Cerebellar cortex (tissue), 1 donor: ENCODE data around the gene PRSS12.
A peak's percentile ranks its signal among the peaks of the same experiment; 100 is the strongest.
"Not testable (repeated sequence)": the region's sequence is repeated elsewhere in the genome, so short reads cannot be mapped to it uniquely, and the experiment has no call there.

Experiments
- DNase-seq: peaks from one replicate; pipeline ENCODE4 v3.0.0-alpha.2; 2015; ENCODE audit warnings: low spot score

Gene PRSS12

DNA sequence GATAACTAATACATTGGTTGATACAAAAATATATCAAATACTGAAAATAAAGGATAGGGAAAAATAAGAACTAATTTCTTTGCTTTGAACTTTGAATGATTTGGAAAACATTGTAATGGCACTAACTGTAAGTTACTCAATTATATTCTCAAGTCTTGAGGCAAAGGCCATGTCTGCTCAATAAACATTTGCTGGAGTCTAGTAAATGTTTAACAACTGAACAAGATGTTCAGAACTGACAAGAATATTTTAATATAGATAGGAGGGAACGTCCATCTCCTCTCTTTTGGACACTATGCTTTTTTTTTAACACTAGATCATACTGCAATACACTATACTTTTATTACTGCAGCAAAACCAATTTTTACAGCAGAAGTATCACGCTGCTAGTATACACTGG, 76.2 kb downstream of the PRSS12 start:
- DNase-seq, result no peak

DNA sequence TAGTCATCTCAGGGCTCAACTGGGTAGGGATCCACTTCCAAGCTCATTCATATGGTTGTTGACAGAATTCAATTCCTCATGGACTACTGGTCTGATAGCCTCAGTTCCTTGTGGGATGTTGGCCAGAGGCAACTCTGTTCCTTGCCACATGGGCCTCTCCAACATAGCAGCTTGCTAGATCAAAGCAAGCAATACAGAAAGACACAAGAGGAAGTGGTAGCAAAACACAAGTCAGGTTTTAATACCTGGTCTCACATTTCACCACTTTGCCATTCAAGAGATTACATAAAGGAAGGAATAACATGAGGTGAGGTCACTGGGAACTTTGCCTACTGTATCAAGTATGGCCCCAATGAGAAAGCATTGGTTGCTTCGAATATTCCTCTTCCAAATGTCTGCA, 79.2 kb downstream of the PRSS12 start:
- no peak for DNase-seq

DNA sequence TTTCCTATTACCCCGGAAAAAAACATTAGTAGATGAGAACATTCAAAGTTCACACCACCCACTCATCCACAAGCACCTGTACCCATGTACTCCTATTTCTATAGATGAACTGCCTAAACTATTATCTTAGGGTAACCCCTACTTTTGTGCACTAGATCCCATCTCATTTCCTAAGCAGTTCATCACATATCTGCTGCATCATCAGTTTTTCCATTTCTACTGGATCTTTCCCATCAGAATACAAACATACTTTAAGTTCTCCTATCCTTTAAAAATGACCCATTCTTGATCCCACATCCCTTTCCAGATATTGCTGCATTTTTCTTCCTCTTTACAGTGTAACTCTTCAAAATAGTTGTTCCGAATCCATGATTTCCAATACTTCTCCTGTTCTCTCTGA, 81.0 kb downstream of the PRSS12 start:
- no peak for DNase-seq

DNA sequence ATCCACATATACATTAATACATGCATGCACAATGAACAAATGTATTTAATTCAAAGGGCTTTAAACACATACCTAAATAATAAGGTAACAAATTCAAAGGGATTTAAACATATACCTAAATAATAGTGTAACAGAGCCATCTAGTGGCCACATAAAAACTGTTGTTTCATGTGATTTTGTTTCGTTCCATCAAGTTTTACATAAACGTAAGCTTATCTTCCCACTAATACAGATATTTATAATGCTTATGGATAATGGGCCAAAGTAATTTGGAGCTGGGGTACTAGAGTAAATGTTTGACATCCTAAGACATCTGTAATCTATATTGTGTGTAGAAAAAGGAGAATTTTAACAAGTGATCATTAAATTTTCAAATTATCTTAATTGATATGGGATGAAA, 82.3 kb downstream of the PRSS12 start:
- peak; percentile 76 for DNase-seq

GRCh38 chr4:118268780-118269179, 84.0 kb downstream of the PRSS12 start:
- no peak for DNase-seq

- not testable (repeated sequence) for DNase-seq
Measured at GRCh38 chr4:118266145-118266496, 86.7 kb downstream of the PRSS12 start.

- DNase-seq, result no peak
Measured at GRCh38 chr4:118265312-118266144, 87.3 kb downstream of the PRSS12 start.

DNA sequence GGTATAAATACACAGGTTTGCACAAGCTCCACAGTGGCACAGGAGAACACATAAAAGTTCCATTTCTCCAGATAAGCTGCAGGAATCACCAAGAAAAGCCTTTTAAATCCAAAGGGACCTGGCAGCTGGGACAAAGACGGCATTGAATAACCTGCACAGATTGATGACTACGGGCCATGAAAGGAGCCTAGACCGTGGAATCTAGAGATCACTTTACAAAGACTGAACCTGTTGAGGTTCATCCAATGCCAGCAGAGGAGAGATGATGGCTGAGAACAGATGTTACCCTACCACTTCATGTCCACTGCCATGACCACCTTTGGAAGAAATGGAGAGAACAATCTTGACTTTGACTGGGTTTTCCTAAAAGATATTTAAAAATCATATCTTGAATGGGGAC, 88.7 kb downstream of the PRSS12 start:
- no peak for DNase-seq

GRCh38 chr4:118260309-118260708, 92.5 kb downstream of the PRSS12 start:
- DNase-seq, result no peak

DNA sequence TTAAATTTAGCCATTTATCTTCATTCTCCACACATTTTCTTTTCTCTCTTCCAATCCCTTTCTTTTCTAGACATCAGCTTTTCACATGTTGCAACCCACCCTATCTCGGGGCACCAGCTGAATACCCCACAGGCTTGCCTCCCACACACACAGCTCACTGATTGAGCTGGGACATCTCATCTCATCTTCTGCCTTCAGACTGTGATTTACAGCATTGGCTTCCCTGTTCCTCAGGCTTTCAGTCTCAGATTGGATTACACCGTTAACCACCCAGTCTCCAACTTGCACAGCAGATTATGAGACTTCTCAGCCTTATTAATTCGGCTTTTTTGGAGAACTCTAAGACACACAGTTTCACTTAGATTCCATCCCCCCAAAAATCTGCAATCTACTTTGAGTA, 93.7 kb downstream of the PRSS12 start:
- DNase-seq, result no peak

- no peak for DNase-seq
Measured at GRCh38 chr4:118254368-118254767, 98.4 kb downstream of the PRSS12 start.

DNA sequence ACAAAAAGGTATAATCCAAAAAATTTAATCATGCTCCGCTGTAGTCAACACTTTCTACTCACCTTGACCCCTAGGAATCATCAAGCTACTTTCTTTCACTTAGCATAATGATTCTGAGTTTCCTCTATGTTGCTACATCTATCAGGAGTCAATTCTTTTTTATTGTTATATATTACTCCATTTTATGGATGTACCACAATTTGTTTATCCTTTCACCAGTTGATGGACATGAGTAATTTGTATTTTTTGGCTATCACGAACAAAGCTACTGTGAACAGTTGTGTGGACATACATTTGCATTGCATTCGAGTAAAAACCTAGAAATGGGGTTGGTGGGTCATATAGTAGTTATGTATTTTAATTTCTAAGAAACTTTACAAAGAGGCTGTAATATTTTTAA, 102.9 kb downstream of the PRSS12 start:
- DNase-seq, result no peak

- DNase-seq, result no peak
Measured at GRCh38 chr4:118237531-118237930, 115.3 kb downstream of the PRSS12 start.

DNA sequence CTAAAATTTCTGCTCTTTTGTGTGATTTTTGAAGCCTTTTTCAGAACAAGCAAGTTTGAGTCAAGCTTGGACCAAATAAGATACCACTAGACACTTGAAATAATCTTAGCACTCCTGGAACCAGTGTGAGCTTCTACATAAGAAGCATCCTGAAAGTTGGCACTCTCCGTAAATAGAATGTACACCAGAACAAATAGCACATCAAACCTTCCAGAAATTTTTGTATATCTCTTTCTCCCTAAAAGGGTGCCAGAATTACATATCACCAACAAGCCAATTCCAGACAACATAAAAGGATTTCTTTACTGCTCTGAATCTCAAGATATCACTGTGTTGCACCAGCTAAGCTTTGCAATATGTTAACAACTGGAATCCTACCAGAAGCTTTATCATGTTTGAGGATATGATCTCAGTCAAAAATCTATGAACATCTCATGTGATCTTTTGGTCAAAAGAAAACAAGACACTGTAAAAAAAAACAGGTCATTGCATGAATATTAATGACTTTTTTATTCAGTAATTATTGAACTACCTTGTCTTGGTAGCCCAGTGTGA, 117.2 kb downstream of the PRSS12 start:
- no peak for DNase-seq
